HG03135 (cell line): ENCODE results near the gene KCND3.

Experiments
- ATAC-seq: cut with Tn5 transposase; IDR thresholded peaks from one replicate; pipeline ENCODE4 v1.9.1; 2021; ENCODE audit warnings: mild to moderate bottlenecking, moderate library complexity; ENCODE audit not compliant: unreplicated experiment

The KCND3 gene

DNA sequence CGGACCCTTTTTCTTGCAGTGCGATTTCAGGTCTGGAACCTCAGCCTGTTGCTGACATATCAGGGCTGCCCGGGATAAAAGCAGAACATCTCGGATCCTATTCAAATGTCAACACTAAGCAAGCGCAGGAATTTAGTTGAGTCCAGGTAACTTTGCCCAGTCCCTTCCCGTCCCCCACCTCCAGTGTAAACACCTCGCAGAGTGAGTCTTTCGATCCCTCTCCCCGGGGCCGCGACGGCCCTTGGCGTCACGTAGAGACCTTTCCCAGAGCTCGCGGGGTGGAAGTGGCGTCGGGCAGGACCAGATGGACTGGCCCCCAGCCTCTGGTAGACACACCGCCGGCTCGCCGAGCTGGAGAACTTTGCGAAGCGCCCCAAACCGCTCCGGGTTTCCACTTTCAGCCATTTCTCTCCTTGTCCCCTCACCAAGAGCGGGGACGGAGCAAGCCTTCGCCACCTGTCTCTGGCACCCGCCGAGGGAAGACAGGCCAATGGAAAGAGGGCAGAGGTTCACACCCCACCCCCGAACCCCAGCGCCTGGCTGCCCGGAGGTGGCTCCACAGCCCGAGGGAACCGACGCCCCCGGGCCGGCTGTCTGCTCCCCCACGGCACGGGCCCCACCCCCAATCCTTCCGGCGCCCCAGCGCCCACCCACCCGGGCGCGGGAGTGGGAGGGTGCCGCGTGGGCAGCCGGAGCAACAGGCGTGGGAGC, 570 bp downstream of the KCND3 start:
- ATAC-seq, result no peak

DNA sequence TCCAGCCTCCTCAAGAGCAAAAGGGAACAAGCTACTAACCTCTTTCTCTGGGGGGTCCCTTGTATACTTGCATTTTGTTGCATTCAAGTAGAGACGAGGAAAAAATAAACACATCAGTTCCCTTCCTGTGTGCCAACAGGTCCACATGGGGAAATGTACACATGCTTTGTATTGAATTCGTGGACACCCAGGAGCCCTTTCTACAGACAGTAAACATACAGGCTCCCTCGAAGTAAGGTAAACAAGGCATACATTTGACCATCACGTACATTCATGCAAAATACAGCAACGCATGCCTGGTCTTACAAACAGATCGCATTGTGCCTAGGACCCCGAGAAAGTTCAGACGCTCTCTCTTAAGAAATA, 1.1 kb downstream of the KCND3 start:
- ATAC-seq, result no peak

DNA sequence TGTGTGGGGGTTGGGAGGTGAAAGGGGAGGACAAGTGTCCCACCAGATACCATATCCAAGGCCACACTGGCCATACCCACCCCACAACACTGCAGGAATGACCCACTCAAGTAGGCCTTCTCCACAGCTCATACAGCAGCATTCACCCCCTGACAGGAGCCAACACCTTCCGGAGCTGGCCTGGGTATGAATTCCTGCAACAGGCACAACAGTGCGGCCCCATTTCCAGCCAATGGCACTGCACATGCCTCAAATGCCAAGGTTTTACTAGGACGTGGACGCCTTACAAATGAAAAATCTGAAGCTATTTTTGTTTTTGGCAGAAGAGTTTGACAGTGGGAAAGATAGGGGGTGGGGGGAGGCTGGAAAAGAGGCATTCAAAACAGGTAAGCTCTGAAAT, 2.0 kb downstream of the KCND3 start:
- no peak for ATAC-seq

DNA sequence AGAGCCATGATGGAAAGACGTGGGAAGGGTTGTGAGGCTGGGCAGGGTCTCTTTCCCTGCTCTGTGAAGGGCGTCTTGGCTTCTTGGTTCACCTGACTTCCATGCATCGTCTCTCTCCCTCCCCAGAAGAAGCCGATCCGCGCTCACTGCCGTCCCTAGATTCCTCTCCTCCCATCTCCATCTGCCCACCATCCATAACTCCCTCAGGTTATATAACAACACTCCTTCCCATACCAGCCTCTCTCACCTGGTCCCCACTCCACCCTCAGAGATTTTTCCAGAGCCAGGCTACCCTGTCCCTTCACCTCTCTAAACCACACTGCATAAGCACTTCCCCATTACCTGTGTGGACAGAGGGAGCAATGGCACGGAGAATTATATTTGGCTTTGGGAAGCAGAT, 6.0 kb downstream of the KCND3 start:
- ATAC-seq, result no peak

DNA sequence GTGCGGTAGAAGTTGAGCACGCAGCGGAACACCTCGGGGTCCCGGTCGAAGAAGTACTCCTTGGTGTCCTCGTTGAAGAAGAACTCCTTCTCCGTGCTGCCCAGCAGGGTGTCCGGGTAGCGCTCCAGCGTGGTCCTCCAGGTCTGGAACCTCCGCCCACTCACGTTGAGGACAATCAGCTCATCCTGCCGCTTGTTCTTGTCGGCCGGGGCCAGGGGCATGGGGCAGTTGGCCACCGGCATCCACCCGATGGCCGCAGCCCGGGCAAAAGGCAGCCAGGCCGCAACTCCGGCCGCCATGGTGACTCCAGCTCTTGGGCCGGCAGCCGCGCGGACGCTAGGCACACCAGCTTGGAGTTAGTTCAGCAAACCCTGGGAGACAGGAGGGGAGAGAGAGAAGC, 7.0 kb downstream of the KCND3 start:
- no peak for ATAC-seq

DNA sequence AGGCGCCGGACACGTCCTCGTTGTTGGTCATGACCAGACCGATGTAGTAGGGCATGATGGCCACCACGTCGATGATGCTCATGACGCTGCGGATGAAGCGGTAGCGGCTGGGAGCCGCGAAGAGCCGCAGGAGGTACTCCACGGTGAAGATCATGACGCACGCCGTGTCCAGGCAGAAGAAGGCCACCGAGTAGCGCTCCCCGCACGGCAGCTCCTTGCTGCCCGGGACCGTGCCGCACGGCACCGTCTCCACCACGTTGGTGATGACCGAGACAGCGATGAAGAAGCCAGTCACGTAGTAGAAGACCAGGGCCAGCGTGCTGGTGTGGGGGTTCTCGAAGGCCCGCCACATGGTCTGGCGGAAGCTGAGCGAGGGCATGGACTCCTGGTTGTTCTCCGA, 7.6 kb downstream of the KCND3 start:
- ATAC-seq, result no peak

DNA sequence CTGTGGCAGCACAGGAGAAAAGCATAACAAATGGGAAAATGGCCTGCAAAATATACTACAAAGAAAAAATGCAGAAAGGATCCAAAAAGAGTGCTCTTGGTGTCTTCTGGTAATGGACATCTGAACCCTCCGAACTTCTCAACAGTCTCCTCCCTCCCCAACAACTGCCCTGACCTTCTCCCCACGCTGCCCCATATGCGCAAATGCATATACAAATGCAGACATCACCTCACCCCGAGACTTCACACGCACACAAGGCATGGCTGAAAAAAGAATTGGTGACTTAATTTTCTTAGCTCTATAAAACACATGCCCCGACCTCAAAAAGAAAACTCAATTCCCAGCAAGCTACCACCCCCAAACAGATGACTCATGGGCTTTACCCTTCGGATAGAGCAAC, 8.4 kb downstream of the KCND3 start:
- no peak for ATAC-seq

DNA sequence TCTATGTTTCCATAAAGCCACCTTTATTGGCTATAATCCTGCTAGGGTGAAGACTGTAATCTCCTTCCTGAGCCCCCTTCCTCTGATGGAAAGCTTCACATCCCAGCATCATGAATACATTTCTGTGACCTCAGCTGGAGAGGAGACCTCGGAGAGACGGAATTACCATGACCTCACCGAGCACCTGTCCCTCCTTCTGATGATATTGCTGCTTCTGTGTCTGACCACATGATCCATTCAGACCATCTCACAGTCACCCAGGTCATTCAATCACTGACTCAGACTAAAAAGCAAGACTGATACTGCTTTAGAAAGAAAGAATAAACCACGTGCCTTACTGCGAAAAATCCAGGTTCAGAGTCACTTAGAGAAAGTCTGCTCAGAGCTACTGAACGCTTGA, 8.8 kb downstream of the KCND3 start:
- ATAC-seq, result no peak

DNA sequence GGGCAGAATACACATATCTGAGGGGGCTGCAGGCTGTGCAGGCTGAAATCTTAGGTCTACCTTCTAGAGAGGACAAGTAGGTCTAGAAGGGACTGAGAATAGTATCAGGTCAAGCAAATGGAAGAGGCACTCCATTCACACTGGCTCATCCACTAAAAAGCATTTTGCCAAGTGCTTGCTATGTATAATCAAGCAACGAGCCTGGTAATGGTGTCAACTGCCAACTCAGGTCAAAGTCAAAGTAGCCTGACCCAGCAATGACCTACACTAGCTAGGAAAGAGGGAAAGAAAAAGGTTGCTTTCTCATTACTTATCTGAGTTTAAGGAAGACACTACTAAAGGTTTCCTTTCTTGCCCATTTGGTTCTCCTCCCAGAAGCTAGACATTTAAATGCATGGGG, 10.8 kb downstream of the KCND3 start:
- no peak for ATAC-seq

DNA sequence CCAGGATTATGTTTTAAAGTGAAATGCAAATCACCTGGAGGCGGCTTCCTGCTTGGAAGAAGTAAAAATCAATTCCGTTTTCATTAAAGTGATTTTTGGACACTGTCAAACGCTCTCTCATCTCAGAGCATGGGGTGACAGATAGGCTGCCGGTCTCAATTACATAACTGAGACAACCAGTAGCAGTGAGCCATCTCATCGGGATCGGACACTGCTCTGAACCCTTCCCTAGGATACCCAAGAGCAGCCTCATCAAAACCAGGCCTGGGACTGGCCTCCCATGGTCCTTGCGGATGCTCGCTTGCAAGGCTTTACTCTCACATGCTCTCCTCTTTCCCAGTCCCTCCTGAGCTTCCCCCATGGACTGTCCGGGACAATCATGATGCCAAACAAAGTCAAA, 12.1 kb downstream of the KCND3 start:
- no peak for ATAC-seq

DNA sequence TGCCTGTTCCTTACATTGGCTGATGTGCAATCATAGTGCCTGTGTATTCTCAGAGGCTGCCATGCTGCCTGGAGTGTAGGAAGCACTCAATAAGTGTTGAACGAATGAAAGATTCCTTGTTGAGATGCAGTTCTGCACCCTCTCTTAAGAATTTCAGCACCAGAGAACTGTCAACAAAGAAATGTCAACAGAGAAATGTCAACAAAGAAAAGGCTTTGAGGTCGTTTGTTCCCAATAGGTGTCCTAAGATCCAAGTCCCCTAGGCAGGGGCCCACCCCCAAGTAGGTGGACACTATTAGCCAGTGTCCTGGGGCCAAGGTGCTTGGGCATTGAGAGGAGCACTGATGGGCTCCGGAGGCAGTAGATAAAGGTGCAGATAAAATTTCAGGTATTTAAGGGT, 12.6 kb downstream of the KCND3 start:
- ATAC-seq, result no peak

DNA sequence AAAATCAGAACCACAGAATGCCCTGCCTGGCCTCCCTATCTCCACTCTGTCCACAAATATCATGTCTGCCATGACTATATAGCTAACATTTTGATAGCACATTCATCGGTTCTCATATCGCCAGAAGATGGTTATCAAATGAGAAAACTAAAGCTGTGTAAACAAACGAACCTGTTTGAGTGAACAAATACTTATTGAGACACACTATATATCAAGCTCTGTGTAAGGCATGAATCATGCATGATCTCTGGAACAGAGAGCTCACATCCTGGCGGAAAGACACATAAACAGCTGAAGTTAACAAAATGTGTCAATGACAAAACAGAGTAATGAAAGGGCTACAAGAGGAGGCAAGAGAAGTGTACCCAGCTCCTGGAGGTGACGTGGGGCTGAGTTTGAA, 13.1 kb downstream of the KCND3 start:
- no peak for ATAC-seq

DNA sequence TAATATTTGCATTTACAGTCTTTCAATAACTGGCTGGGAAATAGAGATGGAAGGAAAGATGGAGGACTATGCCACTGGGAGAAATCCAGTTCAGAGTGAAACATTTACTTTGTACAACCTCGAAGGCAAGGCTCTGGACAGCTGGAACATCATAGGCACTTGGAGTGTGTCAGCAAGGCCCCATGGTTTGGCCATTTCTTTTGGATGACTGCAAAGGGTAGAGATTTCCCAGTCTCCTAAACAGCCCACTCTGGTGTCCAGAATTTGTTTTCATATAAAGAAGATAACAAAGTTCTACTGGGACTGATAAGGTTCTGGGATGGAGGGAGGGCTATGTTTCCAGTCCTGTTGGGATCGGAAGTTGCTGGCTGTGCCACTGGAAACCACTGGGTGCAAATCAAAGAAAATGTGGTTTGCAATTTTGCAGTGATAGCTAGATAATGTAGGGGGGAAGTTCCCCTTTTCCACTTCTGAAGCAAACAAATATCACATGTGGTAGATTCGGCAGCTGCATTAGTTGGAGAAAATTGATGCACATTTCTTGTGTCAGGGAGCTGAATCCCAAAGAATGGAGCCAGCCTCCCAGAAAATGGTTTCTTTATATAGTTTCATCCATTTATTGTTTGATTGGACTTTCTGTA, 16.2 kb downstream of the KCND3 start:
- no peak for ATAC-seq

DNA sequence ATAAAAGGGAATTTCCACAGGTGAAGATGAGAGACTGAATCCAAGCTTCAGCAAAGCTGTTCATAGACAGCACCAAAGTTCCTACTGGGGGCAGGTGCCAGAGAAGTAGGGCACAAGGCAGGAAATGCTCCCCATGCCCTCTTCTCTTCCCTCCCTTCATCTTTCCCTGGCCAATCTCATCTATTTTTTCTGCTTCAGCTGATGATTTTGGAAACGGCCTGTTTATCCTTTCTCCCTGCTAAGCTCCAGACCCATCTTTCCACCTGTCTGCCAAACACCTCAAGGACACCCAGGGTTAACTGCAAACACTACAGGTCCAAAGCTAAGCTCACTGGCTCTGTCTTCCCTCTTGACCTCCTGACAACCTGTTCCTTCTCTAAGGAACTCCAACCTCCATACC, 18.1 kb downstream of the KCND3 start:
- no peak for ATAC-seq

DNA sequence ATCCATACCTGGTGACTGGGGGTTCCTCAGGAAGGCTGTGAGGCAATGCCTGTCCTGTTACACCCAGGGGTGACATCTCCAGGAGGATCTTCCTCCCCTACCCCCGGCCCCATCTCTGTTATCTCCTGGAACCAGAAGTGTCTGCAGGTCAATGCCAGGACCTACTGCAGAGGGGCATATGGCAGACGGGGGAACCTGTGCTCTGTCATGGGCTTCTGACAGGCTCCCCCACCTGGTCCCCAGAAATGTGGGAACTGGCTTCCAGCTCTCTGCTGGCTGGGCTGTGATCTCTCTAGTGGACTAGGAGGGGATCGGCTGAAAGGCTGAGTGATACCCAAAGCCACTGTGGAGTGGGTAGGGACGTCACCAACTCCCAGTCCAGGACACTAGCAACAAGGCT, 21.0 kb downstream of the KCND3 start:
- ATAC-seq, result no peak

DNA sequence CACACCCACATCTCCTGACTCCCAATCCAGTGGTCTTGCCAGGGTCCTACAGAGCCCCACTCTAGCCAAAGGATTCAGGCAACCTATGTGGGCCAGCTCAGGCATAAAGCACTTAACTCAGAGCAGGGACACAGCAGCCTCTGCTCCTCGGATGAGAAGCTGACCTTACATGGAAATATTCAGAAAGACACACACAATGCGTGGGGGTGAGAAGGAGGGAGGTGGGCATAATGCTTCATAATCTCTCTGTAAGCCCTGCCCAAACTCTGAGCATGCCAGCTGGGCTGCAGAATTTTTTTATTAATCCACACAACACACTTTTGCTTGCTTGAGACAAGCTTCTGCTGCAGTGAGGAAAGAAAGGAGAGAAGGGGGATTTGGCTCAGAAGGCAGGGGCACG, 21.6 kb downstream of the KCND3 start:
- no peak for ATAC-seq

DNA sequence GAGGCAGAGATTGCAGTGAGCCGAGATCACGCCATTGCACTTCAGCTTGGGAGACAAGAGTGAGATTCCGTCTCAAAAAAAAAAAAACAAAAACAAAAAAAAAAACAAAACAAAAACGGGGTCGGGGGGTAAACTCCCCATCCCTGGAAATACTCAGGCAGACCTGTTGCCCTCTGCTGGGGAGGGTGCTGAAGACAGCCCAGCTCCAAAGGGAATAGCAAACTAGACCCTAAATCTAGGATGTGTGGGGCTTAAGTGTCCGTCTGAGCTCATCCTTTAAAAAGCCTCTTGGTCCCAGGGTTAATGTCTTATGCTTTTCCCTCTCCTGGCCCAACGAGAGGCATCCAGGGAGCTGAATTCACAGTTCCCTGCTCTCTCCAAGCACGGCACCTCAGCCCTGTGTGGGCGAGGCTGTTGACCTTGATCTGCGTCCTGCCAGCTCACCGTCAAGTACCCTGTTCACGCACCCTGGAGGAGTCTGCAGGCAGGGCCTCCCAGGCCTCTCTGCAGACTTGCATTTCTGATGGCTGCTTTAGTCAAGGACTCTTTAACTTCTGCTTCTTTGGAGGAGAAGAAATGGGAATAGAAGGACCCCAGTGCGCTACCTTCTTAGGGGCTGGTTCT, 22.3 kb downstream of the KCND3 start:
- ATAC-seq, result no peak

DNA sequence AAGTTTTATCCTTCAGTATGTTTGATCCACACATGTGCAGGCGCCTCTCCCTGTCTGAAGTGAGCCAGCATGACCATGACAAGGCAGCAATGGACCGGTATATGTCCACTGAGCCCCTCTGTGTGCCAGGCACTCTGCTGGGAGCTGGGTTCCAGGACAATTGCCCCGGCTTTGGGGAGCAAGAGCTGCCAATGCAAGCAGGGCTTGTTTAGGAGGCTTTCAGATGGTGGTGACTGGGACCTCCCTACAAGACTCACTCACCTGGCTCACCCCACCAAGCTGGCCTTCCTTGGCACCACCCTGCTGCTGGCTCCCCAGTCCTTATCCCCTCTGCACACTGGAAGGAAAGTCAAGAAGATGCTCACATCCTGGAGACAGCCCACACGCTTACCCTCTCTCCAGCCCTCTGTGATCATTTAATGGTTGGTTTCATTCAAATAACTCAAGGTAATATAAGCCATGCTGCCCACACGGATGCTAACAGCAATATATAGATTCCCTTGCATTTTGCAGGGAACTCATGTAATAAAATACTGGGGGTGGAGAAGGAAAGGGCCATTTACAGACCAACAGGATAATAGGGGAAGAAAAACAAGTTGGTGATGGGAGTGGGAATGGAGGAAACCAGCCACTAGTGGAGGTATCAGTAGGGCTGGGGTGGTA, 23.6 kb downstream of the KCND3 start:
- no peak for ATAC-seq

DNA sequence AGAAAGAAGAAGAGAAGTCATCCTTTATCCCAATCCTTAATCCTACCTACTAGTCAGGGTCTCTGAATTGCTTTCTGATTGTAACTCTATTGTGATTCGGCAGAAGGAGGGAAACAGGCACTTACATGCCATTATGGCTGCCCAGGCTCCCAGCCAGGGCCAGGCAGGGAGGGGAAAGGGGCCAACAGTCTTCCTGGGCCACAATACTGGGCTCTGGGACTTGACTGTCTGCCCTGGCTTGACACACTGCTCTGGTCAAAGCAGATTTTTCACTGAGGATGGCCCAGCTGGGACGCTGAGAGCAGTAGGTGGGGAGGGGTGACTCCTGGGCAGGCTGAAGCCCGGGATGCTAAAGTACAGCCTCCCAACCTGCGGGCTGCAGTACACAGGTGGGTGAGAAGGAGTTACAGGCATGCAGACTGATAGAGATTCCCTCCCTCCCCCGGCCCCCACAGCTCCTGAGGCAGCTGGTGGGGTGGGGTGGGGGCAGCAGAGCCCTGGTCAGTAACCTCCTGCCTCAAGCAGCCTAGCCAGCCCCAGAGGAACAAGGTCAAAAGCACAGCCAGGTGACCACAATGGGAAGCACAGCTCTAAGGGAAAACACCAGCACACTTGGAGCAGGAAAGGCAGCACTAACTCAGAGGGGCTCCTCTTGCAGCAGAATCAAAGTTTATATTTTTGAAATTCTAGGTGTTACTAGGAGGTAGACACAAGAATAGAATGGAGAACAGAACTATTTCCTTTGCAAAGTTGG, 25.3 kb downstream of the KCND3 start:
- no peak for ATAC-seq

DNA sequence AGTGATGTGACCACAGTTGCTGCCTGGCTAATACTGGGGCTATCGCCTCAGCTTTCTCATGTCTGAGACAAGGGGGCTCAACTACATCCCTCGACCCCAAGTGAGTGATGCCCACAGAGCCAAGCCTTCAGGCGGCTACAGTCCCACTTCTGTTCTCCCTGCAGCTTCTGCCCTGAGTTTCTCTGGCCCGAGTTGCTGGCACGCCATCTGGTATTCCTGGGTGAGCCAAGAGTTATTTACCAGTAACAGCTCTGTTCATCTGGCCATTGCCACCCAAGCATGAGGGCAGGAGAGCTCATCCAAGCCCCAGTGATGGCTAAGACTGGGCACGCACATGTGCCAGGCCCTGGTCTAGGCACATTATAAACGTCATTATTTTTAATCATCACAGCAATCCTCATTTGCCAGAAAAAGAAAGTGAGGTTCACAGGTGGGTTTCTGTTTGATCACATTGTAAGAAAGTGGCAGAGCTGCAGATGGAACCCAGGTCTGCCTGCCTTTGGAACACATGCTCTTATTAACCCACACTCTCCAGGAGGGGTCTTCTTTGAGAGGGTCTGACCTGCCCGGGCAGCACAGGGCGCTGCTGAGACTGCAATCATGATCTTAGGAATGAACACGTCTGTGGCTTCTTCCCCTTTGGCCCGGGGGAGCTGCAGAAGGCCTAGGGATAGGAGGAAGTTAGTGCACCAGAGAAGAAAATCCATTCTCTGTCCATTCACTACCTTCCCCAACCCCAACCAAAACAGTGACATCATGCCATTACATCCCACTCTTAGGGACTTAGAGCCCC, 27.5 kb downstream of the KCND3 start:
- no peak for ATAC-seq

DNA sequence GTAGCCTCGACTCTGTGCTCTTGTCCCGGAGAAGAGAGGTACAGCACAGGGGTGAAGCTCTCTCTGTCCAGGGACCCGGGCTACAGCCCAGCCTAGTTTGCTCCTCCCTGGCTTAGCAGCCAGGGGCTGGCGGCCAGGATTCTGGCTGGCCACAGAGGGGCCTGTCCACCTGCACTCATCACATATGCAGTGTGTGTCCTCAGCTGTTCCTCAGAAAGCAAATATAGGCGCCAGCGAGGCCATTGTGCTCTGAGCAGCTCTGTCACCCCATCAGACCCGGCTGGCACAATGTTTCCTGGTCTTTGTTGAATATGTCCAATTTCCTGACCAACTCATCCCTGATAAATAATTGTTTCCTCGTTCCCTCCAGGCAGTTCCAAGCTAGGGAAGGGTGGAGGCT, 28.5 kb downstream of the KCND3 start:
- no peak for ATAC-seq
